SIG-M5 treated with dmso at 0.1 percent for 504 hours (cell line): ENCODE results near the gene GABRR2.

Experiments used
- DNase-seq: peaks from one replicate; lab custom pipeline; 2025; ENCODE audit not compliant: unreplicated experiment; lab: John Stamatoyannopoulos, UW

GABRR2 gene

DNA sequence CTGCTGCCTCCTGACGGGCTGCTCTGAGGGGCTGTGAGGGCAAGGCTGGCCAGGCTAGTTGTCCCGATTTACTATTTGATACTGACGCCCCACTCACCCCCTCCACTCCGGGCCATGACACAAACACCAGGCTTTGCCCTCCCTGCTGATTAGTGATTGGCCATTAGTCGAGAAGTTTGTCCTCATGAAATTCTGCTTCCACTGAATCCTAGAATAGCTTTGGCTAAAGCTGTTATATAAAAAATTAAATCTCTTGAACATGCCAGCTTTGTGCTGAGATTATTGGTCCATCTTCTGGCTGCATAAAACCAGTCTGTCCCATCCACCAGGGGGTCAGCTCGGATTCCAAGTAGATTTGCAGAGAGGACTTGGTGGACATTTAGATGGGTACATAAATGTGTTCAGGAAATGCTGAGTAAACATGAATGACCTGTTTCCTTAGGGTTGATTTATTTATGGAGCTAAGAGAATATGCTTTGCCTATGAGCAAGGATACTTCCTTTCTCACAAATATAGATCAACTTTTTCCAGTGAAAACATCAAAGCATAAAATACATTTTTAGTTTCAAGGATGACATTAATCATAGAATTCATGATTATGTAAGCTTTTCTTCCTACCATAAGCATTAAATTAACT lies at the start of gene GABRR2:
TSS of gene GABRR2 (minus strand) at position 51 of the 637 bp plus-strand sequence. CDS start 134 bp downstream, outside the sequence.
- no peak for DNase-seq

DNA sequence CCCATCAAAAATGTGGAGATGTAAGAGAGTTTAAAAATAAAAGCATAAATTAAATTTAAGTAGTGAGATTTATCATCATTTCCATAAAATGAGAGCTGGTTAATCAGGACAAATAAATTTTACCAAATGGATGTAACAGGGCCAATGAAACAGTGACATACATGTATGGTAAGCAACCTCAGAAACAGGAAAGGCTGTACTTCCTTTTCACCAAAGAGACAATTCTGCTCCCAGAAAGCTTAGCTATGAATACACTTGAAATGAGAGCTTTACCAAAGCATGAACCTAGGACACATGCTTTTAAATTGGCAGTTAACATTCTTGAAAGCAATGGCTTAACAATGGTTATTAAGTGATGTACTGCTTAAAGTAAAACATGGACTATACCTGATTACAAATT lies 49.5 kb upstream of the GABRR2 start:
- DNase-seq: no peak

DNA sequence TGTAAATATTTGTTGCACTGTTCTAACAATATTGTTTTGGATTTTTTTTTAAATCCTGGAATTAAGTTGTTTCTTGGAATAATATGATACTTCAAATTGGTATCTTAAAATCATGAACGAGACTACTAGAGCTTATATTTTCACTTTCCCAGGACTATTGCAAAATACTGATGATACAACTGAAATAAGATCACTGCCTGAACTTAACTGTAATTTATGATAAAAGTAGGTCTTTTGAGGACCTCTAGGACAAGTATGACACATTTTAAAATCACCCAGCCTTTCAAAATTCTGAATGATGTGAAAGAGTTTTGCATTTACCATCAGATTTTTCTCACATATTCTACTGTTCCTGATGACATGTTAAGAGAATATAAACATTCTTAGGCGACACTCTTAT lies 46.1 kb upstream of the GABRR2 start:
- no peak for DNase-seq

- DNase-seq: peak; percentile 56
Measured at GRCh38 chr6:89360415-89360999, 45.4 kb upstream of the GABRR2 start.

GRCh38 chr6:89359561-89359960 lies 44.5 kb upstream of the GABRR2 start:
- peak; percentile 40 for DNase-seq

DNA sequence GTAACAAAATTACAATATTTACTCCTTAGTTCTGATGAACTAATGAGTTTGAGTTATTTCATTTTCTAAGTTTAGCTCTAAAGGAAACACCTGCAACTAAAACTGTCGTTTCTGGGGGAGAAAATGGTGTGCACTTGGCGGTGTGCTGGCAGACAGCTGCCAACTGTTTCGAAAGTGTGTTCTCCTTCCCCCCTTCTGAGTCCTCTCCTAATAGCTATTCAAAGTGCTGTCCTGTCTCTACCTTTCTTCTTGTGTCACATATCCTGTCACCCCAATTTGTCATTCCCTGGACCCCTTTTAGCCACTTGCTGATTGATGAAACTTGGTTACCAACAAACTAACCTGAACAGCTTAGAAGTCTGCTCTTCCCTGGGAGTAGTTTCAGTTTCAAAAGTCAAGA lies 42.3 kb upstream of the GABRR2 start:
- DNase-seq: peak; percentile 14

GRCh38 chr6:89356642-89357170 lies 41.6 kb upstream of the GABRR2 start:
- DNase-seq: no peak

DNA sequence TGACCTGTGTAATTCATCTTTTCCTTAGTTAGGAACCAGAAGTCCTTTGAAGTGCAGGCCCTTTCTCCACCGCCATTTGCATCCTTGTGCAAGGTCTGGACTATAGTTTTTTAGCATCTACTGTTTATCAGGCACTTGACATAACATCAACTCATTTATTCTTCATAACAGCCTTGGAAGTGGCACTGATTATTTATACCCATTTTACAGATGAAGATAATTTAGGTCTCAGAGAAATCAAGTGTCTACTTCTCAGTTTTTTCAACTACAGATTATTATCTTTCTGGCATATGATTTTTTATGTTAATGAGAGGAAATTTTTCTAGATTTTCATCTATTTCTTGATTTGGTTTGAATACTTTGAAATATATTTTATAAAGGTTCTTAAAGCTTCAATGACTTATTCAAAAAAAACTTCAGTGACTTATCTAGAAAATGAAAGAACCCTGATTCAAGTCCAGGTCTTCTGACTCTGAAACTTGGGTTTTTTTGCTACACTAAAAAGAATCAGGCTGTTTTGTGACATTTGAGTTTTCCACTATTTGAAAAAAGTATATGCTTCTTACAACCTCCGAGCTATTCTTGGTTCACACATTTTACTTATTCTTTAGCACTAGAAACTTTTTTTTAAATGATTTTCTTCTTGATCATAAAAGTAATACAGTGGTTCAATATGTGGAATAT lies 40.6 kb upstream of the GABRR2 start:
- DNase-seq: no peak

- DNase-seq: no peak
Measured at GRCh38 chr6:89353702-89354392, 38.7 kb upstream of the GABRR2 start.

- DNase-seq: no peak
Measured at GRCh38 chr6:89353118-89353556, 38.0 kb upstream of the GABRR2 start.

DNA sequence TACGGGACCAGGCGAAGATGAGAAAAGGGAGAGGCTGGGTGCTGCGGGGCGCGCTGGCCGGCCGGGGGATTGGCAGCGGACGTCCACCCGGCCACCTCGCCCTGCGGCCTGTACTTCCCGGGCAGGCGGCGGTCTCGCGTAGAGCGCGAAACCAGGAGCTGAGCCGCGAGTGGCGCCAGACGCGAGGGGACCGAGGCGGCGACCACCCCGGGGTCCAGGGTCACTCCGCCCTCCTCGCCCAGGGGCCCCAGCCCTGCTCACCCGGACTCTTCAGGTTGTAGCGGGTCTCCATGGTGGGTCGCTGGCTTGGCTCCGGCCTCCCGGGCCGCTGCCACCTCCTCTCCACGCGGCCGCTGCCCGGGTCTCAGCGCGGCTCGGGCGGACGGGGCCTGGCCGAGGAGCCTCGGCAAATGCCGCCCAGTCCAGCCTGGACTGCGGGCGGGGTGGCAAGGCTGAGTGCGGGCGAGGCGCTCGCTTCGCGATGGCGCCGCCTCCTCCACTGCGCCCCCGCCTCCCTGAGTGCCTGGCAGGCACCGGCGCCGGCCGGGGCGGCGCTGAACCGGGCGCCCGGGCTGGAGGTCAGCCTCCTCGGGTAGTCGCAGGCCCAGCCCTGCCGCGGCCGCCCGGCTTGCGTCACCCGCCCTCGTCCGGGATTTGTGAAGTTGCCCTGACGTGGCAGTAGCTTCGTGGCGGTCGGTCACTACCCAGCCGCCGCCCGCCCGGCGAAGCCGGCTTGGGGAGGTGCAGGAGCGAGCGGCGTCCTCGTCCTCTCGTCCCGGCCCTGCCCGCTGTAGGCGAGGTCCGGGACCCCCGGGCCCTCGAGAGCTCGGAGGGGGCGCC lies 37.4 kb upstream of the GABRR2 start, which contains the start of gene UBE2J1:
TSS of gene UBE2J1 (minus strand) at position 445 of the 840 bp plus-strand sequence. CDS start at position 292, 153 bp downstream.
- peak; percentile 65 for DNase-seq

GRCh38 chr6:89351671-89352277 lies 36.7 kb upstream of the GABRR2 start:
- DNase-seq: no peak

GRCh38 chr6:89350281-89350966 lies 35.3 kb upstream of the GABRR2 start:
- DNase-seq: peak; percentile 96

GRCh38 chr6:89348372-89348771 lies 33.3 kb upstream of the GABRR2 start:
- DNase-seq: no peak

DNA sequence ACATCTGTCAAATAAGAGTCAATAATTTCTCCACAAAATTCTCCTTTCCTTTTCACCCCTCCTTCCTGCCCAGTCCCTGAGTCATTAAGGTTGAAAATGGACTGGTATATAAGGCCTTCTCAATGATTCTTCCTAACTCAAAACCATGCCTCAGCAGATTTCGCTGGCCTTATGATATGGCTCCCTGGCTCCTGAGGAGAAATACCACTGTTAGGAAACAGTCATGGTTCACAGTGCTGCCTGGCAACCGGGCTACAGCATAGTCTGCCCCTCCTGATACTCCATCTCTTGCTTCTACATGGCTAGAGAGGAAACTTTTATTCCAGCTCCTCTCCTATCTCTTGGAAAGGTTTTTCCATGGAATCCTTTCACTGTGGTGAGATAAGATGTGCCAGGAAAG lies 32.7 kb upstream of the GABRR2 start:
- DNase-seq: no peak

GRCh38 chr6:89346433-89346832 lies 31.3 kb upstream of the GABRR2 start:
- no peak for DNase-seq

GRCh38 chr6:89339565-89339964 lies 24.5 kb upstream of the GABRR2 start:
- DNase-seq: no peak

- no peak for DNase-seq
Measured at GRCh38 chr6:89335164-89335563, 20.1 kb upstream of the GABRR2 start.

- DNase-seq: no peak
Measured at GRCh38 chr6:89330910-89331309, 15.8 kb upstream of the GABRR2 start.
